ENCODE results near the gene PRDM9.
"Not testable (repeated sequence)": the region's sequence is repeated elsewhere in the genome, so short reads cannot be mapped to it uniquely, and the experiment has no call there.

- not testable (repeated sequence) for TF ChIP-seq REST (IDR thresholded peaks at IDR 0.05; ENCODE audit: insufficient replicate concordance, low read depth); POLR2AphosphoS5 (IDR thresholded peaks at IDR 0.05; ENCODE audit: low read depth)
Measured at GRCh38 chr5:23526616-23527015, 19.2 kb downstream of the PRDM9 start.

All from HL-60 (cell line).